Activated B cell treated with CpG ODN at 0.5 μM for 24 hours (primary cell): Measurements from ENCODE around the gene ZMYND8. TPM values are rescaled to one million over a fixed set of nuclear protein-coding genes. Genes with fewer than 3 reads are reported as not detected.

ENCODE experiments used
- ATAC-seq: fragments of 200-7000 bp; cut with Tn5 transposase; one replicate; pipeline ENCODE4 v1.10.0; 2021; ENCODE audit warnings: low read depth, mild to moderate bottlenecking, moderate library complexity
- CTCF ChIA-PET: fragments of 350-600 bp; sonication (Branson Sonifier 250); formaldehyde crosslinking; loops from one replicate; lab custom pipeline; 2021; ENCODE audit warnings: antibody characterized with exemption; lab: Charles Lee
- POLR2A ChIA-PET: fragments of 350-600 bp; sonication (Branson Sonifier 250); formaldehyde crosslinking; loops from one replicate; lab custom pipeline; 2021; ENCODE audit warnings: antibody characterized with exemption; lab: Charles Lee
- DNase-seq: peaks from one replicate; pipeline ENCODE4 v3.0.0; 2022
- H3K27ac Mint-ChIP-seq: one replicate; pipeline ENCODE4 v1.8.0; 2020; ENCODE audit warnings: mixed read lengths
- H3K27me3 Mint-ChIP-seq: one replicate; pipeline ENCODE4 v1.8.0; 2021; ENCODE audit warnings: mixed read lengths
- H3K36me3 Mint-ChIP-seq: one replicate; pipeline ENCODE4 v1.8.0; 2021; ENCODE audit warnings: low read depth, mixed read lengths
- H3K4me1 Mint-ChIP-seq: one replicate; pipeline ENCODE4 v1.8.0; 2021; ENCODE audit warnings: mixed read lengths
- H3K4me3 Mint-ChIP-seq: one replicate; pipeline ENCODE4 v1.8.0; 2020; ENCODE audit warnings: mild to moderate bottlenecking, mixed read lengths
- H3K9me3 Mint-ChIP-seq: one replicate; pipeline ENCODE4 v1.8.0; 2020; ENCODE audit warnings: mixed read lengths
- CTCF ChIP-seq: fragments of 200-600 bp; IDR thresholded peaks from one replicate; pipeline ENCODE4 v1.8.0; 2022; ENCODE audit warnings: antibody characterized with exemption, mild to moderate bottlenecking
- intact Hi-C: fragments of 100-400 bp; cut with micrococcal nuclease; formaldehyde crosslinking; loops from one replicate; pipeline ENCODE4 v1.15.1; 2024
- total RNA-seq: library from RNA; stranded (reverse); gene quantifications from 2 replicates; pipeline ENCODE4 v1.2.3, GENCODE V29; 2022

ZMYND8 gene
- total RNA-seq, 1 donor from 2014 or later, result 42.6 TPM

DNA sequence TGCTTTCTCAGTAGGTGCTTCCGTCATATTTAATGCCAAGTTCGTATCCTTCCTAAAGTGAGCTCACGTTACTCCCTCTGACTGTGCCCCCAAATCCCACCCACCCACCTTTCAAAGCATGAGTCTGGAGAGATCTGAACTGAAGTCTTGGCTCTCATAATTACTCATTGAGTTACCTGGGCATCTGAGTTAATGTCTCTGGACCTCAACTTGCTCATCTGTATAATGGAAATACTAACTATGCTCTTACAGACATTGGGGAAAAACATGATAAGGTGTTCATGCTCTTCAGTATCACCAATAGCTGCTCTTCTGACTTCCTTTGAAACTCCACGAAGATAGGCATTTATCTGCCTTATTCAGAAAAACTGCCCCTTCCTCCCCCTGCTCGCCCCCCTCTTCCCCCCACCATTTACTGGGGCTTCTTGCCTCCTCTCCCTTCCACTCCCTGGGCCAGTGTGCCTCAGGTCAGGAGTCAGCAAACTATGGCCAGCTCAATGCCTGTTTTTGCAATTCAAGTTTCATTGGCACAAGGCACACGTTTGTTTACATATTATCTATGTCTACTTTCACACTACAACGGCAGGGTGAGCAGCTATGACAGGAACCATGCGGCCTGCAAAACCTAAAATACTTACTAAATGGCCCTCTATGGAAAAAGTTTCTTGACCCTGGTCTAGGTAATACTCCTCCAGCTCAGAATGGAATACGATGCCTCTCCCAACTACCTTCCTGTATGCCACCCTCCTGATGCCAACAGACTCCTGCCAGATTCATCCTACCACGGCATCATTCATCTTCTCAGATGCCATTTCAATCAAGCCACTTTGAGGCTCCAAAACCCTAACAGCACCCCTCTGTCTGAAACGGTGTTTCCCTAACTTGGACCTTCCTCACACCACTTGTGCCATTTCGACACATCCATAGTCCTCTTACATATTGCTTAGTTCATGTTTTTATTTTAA is 138.7 kb downstream of the ZMYND8 start:
- H3K9me3 Mint-ChIP-seq, result no peaks in the 10 kb centered on the region
- ChIA-PET POLR2A (interaction anchor here (0.8 kb wide), 1 partner anchor 172 kb away, joined by 5 read pairs; no protein-coding TSS in a partner anchor), CTCF (interaction anchor here (1.0 to 3.3 kb wide), 3 partner anchors 56 to 166 kb away, joined by 3 to 24 read pairs (median 9); no protein-coding TSS in a partner anchor)
- DNase-seq, result no peak
- H3K27me3 Mint-ChIP-seq, result no peaks in the 10 kb centered on the region
- H3K4me1 Mint-ChIP-seq, result peaks cover 11% of the 10 kb centered on the region
- H3K27ac Mint-ChIP-seq, result no peak overlapping the region
- intact Hi-C loops, result no loop called here
- ATAC-seq, result no peak
- no peak overlapping the region for H3K4me3 Mint-ChIP-seq
- peaks cover 65% of the 10 kb centered on the region for H3K36me3 Mint-ChIP-seq
- no peak for TF ChIP-seq CTCF

- Mint-ChIP-seq H3K9me3 (no peaks in the 10 kb centered on the region), H3K27ac (no peak overlapping the region), H3K36me3 (peaks cover 57% of the 10 kb centered on the region), H3K4me1 (peaks cover 6% of the 10 kb centered on the region), H3K27me3 (no peaks in the 10 kb centered on the region), H3K4me3 (no peak overlapping the region)
- ChIA-PET CTCF (interaction anchor here (1.0 to 3.3 kb wide), 2 partner anchors 58 to 167 kb away, joined by 3 to 24 read pairs; no protein-coding TSS in a partner anchor), POLR2A (interaction anchor here (0.8 kb wide), 1 partner anchor 173 kb away, joined by 5 read pairs; no protein-coding TSS in a partner anchor)
- ATAC-seq (no peak), DNase-seq (no peak)
- intact Hi-C loops, result no loop called here
- TF ChIP-seq CTCF, result no peak
Observed at GRCh38 chr20:47216819-47217410, 139.6 kb downstream of the ZMYND8 start.

DNA sequence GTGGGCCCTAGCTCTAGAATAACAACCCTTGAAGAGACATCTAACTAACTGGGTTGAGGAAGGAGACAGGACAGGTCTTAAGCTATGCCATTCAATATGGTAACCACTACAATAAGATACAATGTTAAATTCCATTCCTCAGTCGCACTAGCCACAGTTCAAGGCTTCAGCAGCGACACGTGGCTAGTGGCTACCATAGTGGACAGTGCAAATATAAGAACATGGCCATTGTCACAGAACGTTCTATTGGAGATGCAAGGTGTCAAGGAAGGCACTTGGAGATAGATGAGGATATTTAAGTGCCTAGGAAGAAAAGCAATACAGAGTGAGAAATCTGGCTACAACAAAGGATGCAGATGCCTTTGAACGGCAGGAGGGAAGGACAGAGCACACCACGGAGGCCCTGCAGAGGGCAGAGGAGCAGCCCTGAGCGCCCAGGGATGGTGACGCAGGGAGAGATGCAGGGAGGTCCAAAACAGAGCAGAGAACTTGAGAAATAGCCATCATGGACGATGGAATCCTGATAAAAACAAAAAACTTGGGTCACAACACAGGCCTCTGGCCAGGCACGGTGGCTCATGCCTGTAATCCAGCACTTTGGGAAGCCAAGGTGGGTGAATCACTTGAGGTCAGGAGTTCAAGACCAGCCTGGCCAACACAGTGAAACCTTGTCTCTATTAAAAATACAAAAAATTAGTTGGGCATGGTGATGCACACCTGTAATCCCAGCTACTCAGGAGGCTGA is 140.7 kb downstream of the ZMYND8 start:
- H3K27me3 Mint-ChIP-seq, result no peaks in the 10 kb centered on the region
- ATAC-seq, result no peak
- H3K4me3 Mint-ChIP-seq, result no peak overlapping the region
- DNase-seq, result no peak
- ChIA-PET CTCF (interaction anchor here (1.9 kb wide), 1 partner anchor 169 kb away, joined by 7 read pairs; no protein-coding TSS in a partner anchor), POLR2A (no interaction called here)
- peak overlapping the region; percentile 27 for H3K27ac Mint-ChIP-seq
- TF ChIP-seq CTCF, result no peak
- intact Hi-C loops, result no loop called here
- no peaks in the 10 kb centered on the region for H3K4me1 Mint-ChIP-seq
- H3K9me3 Mint-ChIP-seq, result no peaks in the 10 kb centered on the region
- peaks cover 48% of the 10 kb centered on the region for H3K36me3 Mint-ChIP-seq

- Mint-ChIP-seq H3K27me3 (no peaks in the 10 kb centered on the region), H3K27ac (no peak overlapping the region), H3K4me1 (no peaks in the 10 kb centered on the region), H3K36me3 (peaks cover 45% of the 10 kb centered on the region), H3K9me3 (no peaks in the 10 kb centered on the region), H3K4me3 (no peak overlapping the region)
- CTCF ChIA-PET, result interaction anchor here (1.1 kb wide), 1 partner anchor 18 kb away, joined by 3 read pairs; no protein-coding TSS in a partner anchor
- POLR2A ChIA-PET, result interaction anchor here (0.6 kb wide), 1 partner anchor 1787 kb away, joined by 3 read pairs; no protein-coding TSS in a partner anchor
- ATAC-seq, result no peak
- intact Hi-C loops, result no loop called here
- DNase-seq, result no peak
- no peak for TF ChIP-seq CTCF
Observed at GRCh38 chr20:47213966-47214365, 142.5 kb downstream of the ZMYND8 start.
